Pancreas (tissue), 10 donors: Measurements from ENCODE around the gene TRPT1. TPM values are rescaled to one million over a fixed set of nuclear protein-coding genes. Genes with fewer than 3 reads are reported as not detected.

Experiments
- ATAC-seq, 4 donors: fragments of 200-7000 bp; cut with Tn5 transposase; one replicate each; pipeline versions ENCODE4 v1.8.0 to v1.9.1; 2020; ENCODE audit warnings: mild to moderate bottlenecking in 4 of 4, moderate library complexity in 4 of 4
- DNase-seq, 6 donors: peaks; one replicate each; pipeline ENCODE4 v3.0.0-alpha.2; 2020
- FAIRE-seq: peaks from 2 replicates; lab custom pipeline; 2012; peaks lifted over from hg19 to GRCh38; lab: Jason Lieb, UNC
- H3K27ac ChIP-seq, 4 donors: fragments of 200-600 bp; sonication (generic); 1 replicate in 3 of 4; 2 replicates in 1 of 4; pipeline versions ENCODE4 v1.5.0 to v1.8.0; 2020
- H3K27me3 ChIP-seq, 4 donors: fragments of 200-600 bp; one replicate each; pipeline ENCODE4 v1.8.0; 2021
- H3K36me3 ChIP-seq, 3 donors: fragments of 200-600 bp; sonication (generic) in 1 of 3; one replicate each; pipeline versions ENCODE4 v1.5.0 to v1.8.0; 2020 to 2021
- H3K4me1 ChIP-seq, 3 donors: fragments of 200-600 bp; one replicate each; pipeline ENCODE4 v1.8.0; 2021
- H3K4me3 ChIP-seq, 4 donors: fragments of 200-600 bp; sonication (generic) in 2 of 4; one replicate each; pipeline versions ENCODE4 v1.5.0 to v1.8.0; 2020 to 2021
- H3K9me3 ChIP-seq, 4 donors: fragments of 200-600 bp; one replicate each; pipeline ENCODE4 v1.8.0; 2021
- WGBS, 2 donors: extraction: QIAGEN DNeasy Blood & Tissue Kit; methylation state at CpG; one replicate each; pipeline ENCODE4 v1.1.7; 2013; 5-methylcytosine and 5-hydroxymethylcytosine counted together
- intact Hi-C, 3 donors: fragments of 100-400 bp; cut with DNase I; formaldehyde crosslinking; loops; one replicate each; pipeline versions ENCODE4 v1.11.1 to v1.14.2; 2022
- polyA plus RNA-seq, 2 donors: library from polyadenylated mRNA; stranded (reverse); fragments of 200-250 nt; gene quantifications; one replicate each; pipeline ENCODE4 v1.2.3, GENCODE V29; 2013
- total RNA-seq, 6 donors: library from RNA; stranded (reverse); fragmentation: NEBNext Ultra II Directional in 4 of 6; extraction: Animal tissue kit (Norgen Biotek cat#: 25700) in 4 of 6; gene quantifications; one replicate each; pipeline versions ENCODE4 v1.2.1 to v1.2.4, GENCODE V29; 2021 to 2023
- TF ChIP-seq, protein P1 (sequence below), 4 donors: fragments of 200-600 bp; sonication (generic) in 3 of 4; IDR thresholded peaks; one replicate each; pipeline versions ENCODE4 v1.5.0 to v1.8.0; 2021; ENCODE audit warnings: antibody characterized with exemption in 4 of 4
- donor health status: healthy with polysubstance abuse.
- donor health status: DM: no; HTN: no; CAD: no; lungs with moderate emphysema.
- donor health status: DM: no; HTN: no; CAD: no.
- donor health status: control.
- donor health status: control.
- donor health status: Bipolar disorder and iron deficiency.
- donor health status: DM: yes; HTN: yes; CAD: no.
- donor health status: DM: no; HTN: no; CAD: no.
- donor health status: DM: no; HTN: no; CAD: no.
- donor health status: DM: yes; HTN: yes; CAD: no.

Gene TRPT1
- total and polyA plus RNA-seq, 8 donors = 18.6 to 78.7 (median 28.1) TPM

DNA sequence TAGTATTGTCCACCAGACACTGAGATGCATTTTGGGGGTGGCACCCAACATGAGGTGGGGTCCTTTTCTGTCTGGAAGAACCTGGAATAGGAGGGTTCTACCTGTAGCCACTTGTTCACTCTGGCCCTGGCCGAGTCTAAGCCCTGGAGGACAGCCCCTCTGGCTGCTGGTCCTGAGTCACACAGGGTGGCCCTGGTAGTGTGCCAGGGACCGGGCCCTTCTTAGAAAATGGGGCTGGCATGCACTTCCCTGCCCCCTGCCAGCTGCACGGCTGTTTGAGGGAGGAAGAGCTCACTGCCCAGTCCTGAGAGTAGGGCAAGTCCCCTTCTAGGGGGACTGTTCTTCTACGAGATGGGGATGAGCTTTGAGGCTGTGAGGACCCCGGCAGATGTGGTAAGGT, 27.5 kb upstream of the TRPT1 start:
- intact Hi-C loops = no loop called here
- no peaks in the 10 kb centered on the region for H3K27me3 ChIP-seq
- peaks cover 0 to 4% (median 4%) of the 10 kb centered on the region in 3 donors for H3K4me1 ChIP-seq
- FAIRE-seq (no peak), DNase-seq (no peak), ATAC-seq (no peak)
- TF ChIP-seq, protein P1, sequence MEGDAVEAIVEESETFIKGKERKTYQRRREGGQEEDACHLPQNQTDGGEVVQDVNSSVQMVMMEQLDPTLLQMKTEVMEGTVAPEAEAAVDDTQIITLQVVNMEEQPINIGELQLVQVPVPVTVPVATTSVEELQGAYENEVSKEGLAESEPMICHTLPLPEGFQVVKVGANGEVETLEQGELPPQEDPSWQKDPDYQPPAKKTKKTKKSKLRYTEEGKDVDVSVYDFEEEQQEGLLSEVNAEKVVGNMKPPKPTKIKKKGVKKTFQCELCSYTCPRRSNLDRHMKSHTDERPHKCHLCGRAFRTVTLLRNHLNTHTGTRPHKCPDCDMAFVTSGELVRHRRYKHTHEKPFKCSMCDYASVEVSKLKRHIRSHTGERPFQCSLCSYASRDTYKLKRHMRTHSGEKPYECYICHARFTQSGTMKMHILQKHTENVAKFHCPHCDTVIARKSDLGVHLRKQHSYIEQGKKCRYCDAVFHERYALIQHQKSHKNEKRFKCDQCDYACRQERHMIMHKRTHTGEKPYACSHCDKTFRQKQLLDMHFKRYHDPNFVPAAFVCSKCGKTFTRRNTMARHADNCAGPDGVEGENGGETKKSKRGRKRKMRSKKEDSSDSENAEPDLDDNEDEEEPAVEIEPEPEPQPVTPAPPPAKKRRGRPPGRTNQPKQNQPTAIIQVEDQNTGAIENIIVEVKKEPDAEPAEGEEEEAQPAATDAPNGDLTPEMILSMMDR (IDR thresholded peaks at IDR 0.05) = no peak
- H3K4me3 ChIP-seq = no peak overlapping the region
- H3K9me3 ChIP-seq = no peaks in the 10 kb centered on the region
- H3K27ac ChIP-seq = no peak overlapping the region
- WGBS, 2 donors = 61 to 65% methylated on average over 5 of the region's 5 CpGs
- H3K36me3 ChIP-seq = peaks cover 0 to 12% (median 0%) of the 10 kb centered on the region in 3 donors

DNA sequence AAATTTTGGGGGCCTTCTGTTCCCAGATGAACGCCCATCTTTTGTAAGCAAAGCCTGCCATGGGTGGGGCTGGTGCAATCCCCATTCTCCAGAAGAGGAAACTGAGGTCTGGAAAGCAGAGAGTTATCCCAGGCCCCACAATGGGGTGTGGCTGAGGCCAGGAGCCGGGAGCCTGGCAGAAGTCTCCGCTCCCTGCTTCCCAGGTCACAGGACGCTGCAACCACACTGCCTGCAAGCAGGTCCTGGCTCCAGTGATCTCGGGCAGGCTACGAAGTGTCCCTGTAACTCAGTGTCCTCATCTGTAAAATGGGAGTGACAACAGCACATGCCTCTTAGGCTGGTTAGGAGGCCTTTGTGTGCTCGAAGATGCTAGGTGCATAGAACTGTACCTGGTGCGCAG, 27.1 kb upstream of the TRPT1 start:
- Histone ChIP-seq H3K9me3 (no peaks in the 10 kb centered on the region), H3K27ac (no peak overlapping the region), H3K4me3 (no peak overlapping the region), H3K27me3 (no peaks in the 10 kb centered on the region), H3K36me3 (peaks cover 0 to 9% (median 0%) of the 10 kb centered on the region in 3 donors), H3K4me1 (peaks cover 0 to 4% (median 4%) of the 10 kb centered on the region in 3 donors)
- no peak for ATAC-seq
- intact Hi-C loops = no loop called here
- 83 to 85% methylated on average over 8 of the region's 8 CpGs for WGBS, 2 donors
- TF ChIP-seq, protein P1 (IDR thresholded peaks at IDR 0.05) = no peak
- no peak for FAIRE-seq
- no peak for DNase-seq

DNA sequence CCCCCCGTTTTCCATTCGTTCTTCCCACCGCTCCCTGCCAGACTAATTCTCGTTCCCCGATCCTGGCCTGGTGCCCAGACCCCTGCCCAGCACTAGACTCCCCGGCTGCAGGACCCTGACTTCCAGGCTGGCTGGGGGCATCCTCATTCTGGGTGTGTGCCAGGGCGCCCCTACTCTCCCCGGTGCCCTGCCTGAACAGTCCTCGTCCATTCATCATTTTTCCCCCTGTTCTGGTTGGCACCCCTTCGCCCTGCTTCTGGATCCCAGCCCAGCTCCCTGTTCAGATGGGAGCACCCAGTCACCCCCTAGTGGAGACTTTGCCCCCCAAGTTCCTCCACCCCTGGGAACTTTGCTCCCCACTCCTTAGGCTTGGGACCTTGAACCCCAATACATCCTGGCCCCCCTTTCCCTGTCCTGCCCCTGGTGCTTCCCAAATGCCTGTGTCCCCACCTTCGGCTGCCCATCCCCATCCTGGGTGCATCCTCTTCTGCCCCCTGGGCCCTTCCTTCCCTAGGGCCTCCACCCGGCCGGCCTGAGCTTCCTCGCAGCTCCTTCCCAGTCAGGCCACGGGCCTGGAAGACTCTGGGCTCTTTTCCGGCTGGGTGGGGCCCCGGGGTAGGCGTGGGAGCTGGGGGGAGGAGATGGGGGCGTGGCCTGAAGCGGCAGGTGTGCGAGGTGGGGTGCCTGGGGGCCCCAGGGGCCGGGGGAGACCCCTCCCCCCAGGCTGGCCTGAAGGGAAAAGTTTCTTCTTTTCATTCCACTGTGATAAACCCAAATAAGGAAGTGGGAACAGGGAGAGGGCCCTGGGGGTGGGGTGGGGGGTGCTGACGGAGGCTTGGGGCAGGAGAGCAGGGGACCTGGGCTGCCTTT, 26.3 kb upstream of the TRPT1 start:
- 4 to 5% methylated on average over 23 of the region's 23 CpGs for WGBS, 2 donors
- H3K27me3 ChIP-seq = no peaks in the 10 kb centered on the region
- H3K27ac ChIP-seq = no peak overlapping the region
- FAIRE-seq (no peak), ATAC-seq (peak; percentile 21 to 55 (median 34)), DNase-seq (peak in 4 of 6 donors; percentile 52 to 78 (median 72))
- H3K36me3 ChIP-seq = peaks cover 0 to 9% (median 0%) of the 10 kb centered on the region in 3 donors
- intact Hi-C loops = no loop called here
- peaks cover 0 to 8% (median 4%) of the 10 kb centered on the region in 3 donors for H3K4me1 ChIP-seq
- peak overlapping the region; percentile 56 to 90 (median 78) for H3K4me3 ChIP-seq
- no peaks in the 10 kb centered on the region for H3K9me3 ChIP-seq
- TF ChIP-seq, protein P1 (IDR thresholded peaks at IDR 0.05) = no peak

DNA sequence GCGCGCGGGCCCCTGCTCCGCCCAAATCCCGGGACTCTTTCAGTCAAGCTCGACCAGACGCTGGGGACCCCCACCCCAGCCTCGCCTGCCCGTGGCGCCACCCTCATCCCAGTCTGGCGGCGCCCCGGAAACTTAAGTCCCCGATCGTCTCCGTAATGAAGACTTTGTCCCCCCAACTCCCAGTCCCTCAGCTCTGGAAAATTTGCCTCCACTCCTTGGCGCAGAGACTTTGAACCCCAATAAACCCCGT, 25.7 kb upstream of the TRPT1 start:
- Histone ChIP-seq H3K36me3 (peaks cover 0 to 8% (median 0%) of the 10 kb centered on the region in 3 donors), H3K27me3 (no peaks in the 10 kb centered on the region), H3K9me3 (no peaks in the 10 kb centered on the region), H3K27ac (no peak overlapping the region), H3K4me1 (peaks cover 0 to 8% (median 4%) of the 10 kb centered on the region in 3 donors), H3K4me3 (peak overlapping the region; percentile 56 to 90 (median 78))
- no peak for DNase-seq
- TF ChIP-seq, protein P1 (IDR thresholded peaks at IDR 0.05) = no peak
- WGBS, 2 donors = 1 to 2% methylated on average over 18 of the region's 18 CpGs
- FAIRE-seq = no peak
- ATAC-seq = no peak
- intact Hi-C loops = no loop called here
